Spleen (tissue), 7 donors: Measurements from ENCODE around the gene LSM7.

ENCODE experiments used
- POLR2A ChIP-seq, 3 donors: fragments of 450-650 bp; IDR thresholded peaks; one replicate each; pipeline ENCODE4 v1.5.1; 2017; ENCODE audit warnings: antibody characterized with exemption in 3 of 3, mild to moderate bottlenecking in 1 of 3
- POLR2AphosphoS5 ChIP-seq, 3 donors: sonication (generic); formaldehyde crosslinking; IDR thresholded peaks; one replicate each; pipeline ENCODE4 v1.5.1; 2017; ENCODE audit warnings: antibody characterized with exemption in 3 of 3
- TF ChIP-seq, protein P1 (sequence below), 11 experiments: fragments of 200-600 bp in 7 of 11; fragments of 450-650 bp in 4 of 11; sonication (generic) in 4 of 11; IDR thresholded peaks in 8 of 11; conservative IDR thresholded peaks in 3 of 11; 1 replicate in 7 of 11; 2 replicates in 4 of 11; pipeline versions ENCODE4 v1.4.0 to v1.8.0; 2016 to 2021; ENCODE audit warnings: antibody characterized with exemption in 11 of 11, inconsistent platforms in 4 of 11, mild to moderate bottlenecking in 1 of 11
- donor health status: DM: no; HTN: no; CAD: no; lungs with moderate emphysema.
- donor health status: DM: no; HTN: no; CAD: no.
- donor health status: DM: no; HTN: no; CAD: no.

- TF ChIP-seq, protein P1, sequence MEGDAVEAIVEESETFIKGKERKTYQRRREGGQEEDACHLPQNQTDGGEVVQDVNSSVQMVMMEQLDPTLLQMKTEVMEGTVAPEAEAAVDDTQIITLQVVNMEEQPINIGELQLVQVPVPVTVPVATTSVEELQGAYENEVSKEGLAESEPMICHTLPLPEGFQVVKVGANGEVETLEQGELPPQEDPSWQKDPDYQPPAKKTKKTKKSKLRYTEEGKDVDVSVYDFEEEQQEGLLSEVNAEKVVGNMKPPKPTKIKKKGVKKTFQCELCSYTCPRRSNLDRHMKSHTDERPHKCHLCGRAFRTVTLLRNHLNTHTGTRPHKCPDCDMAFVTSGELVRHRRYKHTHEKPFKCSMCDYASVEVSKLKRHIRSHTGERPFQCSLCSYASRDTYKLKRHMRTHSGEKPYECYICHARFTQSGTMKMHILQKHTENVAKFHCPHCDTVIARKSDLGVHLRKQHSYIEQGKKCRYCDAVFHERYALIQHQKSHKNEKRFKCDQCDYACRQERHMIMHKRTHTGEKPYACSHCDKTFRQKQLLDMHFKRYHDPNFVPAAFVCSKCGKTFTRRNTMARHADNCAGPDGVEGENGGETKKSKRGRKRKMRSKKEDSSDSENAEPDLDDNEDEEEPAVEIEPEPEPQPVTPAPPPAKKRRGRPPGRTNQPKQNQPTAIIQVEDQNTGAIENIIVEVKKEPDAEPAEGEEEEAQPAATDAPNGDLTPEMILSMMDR (IDR thresholded peaks at IDR 0.05 in 8 of 11, conservative IDR thresholded peaks at IDR 0.05 in 3 of 11): no peak
- TF ChIP-seq POLR2A (IDR thresholded peaks at IDR 0.05): no peak
- TF ChIP-seq POLR2AphosphoS5 (IDR thresholded peaks at IDR 0.05): no peak
These were observed 6.0 kb upstream of the LSM7 start for GRCh38 chr19:2334426-2334825.
